HG02943 (cell line): ENCODE data around the gene DCLK1.
"Not testable (repeated sequence)": the region's sequence is repeated elsewhere in the genome, so short reads cannot be mapped to it uniquely, and the experiment has no call there.

Experiments
- ATAC-seq: cut with Tn5 transposase; IDR thresholded peaks from one replicate; pipeline ENCODE4 v1.9.1; 2021; ENCODE audit warnings: mild to moderate bottlenecking, low read depth, moderate library complexity; ENCODE audit not compliant: unreplicated experiment

The DCLK1 gene

GRCh38 chr13:36132376-36132775, 1.2 kb upstream of the DCLK1 start:
- no peak for ATAC-seq

GRCh38 chr13:36131931-36132297, 732 bp upstream of the DCLK1 start:
- no peak for ATAC-seq

GRCh38 chr13:36130552-36131221, 495 bp downstream of the DCLK1 start:
- ATAC-seq = no peak

GRCh38 chr13:36130193-36130551, 1.0 kb downstream of the DCLK1 start:
- ATAC-seq = no peak

- no peak for ATAC-seq
Measured at GRCh38 chr13:36129539-36129938, 1.6 kb downstream of the DCLK1 start.

GRCh38 chr13:36126491-36126890, 4.7 kb downstream of the DCLK1 start:
- ATAC-seq = no peak

GRCh38 chr13:36125841-36126240, 5.3 kb downstream of the DCLK1 start:
- ATAC-seq = no peak

- ATAC-seq = no peak
Measured at GRCh38 chr13:36124236-36124822, 6.9 kb downstream of the DCLK1 start.

- no peak for ATAC-seq
Measured at GRCh38 chr13:36115306-36115705, 15.9 kb downstream of the DCLK1 start.

GRCh38 chr13:36114233-36114632, 16.9 kb downstream of the DCLK1 start:
- no peak for ATAC-seq

GRCh38 chr13:36108954-36109353, 22.2 kb downstream of the DCLK1 start:
- no peak for ATAC-seq

GRCh38 chr13:36108342-36108741, 22.8 kb downstream of the DCLK1 start:
- no peak for ATAC-seq

- ATAC-seq = no peak
Measured at GRCh38 chr13:36107521-36107920, 23.7 kb downstream of the DCLK1 start.

GRCh38 chr13:36105726-36106125, 25.5 kb downstream of the DCLK1 start:
- ATAC-seq = no peak

GRCh38 chr13:36102721-36103120, 28.5 kb downstream of the DCLK1 start:
- ATAC-seq = no peak

GRCh38 chr13:36101907-36102306, 29.3 kb downstream of the DCLK1 start:
- not testable (repeated sequence) for ATAC-seq

- no peak for ATAC-seq
Measured at GRCh38 chr13:36101157-36101556, 30.0 kb downstream of the DCLK1 start.

GRCh38 chr13:36098080-36098479, 33.1 kb downstream of the DCLK1 start:
- ATAC-seq = no peak

- no peak for ATAC-seq
Measured at GRCh38 chr13:36096461-36097416, 34.4 kb downstream of the DCLK1 start.

- ATAC-seq = no peak
Measured at GRCh38 chr13:36094478-36094877, 36.7 kb downstream of the DCLK1 start.

GRCh38 chr13:36090592-36090991, 40.6 kb downstream of the DCLK1 start:
- no peak for ATAC-seq
